Iris pigment epithelial cell (primary cell): ENCODE measurements around the gene PIK3R1.
A peak's percentile ranks its signal among the peaks of the same experiment; 100 is the strongest.

Experiments
- DNase-seq: peaks from one replicate; pipeline ENCODE4 v3.0.0-alpha.2; 2011; ENCODE audit warnings: low read depth

PIK3R1 gene

GRCh38 chr5:68215208-68215897, at the start of gene PIK3R1:
PIK3R1 (plus strand) TSS chr5:68215756; CDS start chr5:68226676, 10,920 bp downstream.
- peak; percentile 93 for DNase-seq

GRCh38 chr5:68167195-68167651, 48.3 kb upstream of the PIK3R1 start:
- DNase-seq: no peak

- no peak for DNase-seq
Observed at GRCh38 chr5:68169903-68170302, 45.7 kb upstream of the PIK3R1 start.

GRCh38 chr5:68170826-68171558, 44.6 kb upstream of the PIK3R1 start:
- peak; percentile 59 for DNase-seq

- DNase-seq: no peak
Observed at GRCh38 chr5:68172314-68172713, 43.2 kb upstream of the PIK3R1 start.

- no peak for DNase-seq
Observed at GRCh38 chr5:68173007-68173406, 42.5 kb upstream of the PIK3R1 start.

- no peak for DNase-seq
Observed at GRCh38 chr5:68176253-68176652, 39.3 kb upstream of the PIK3R1 start.

GRCh38 chr5:68176802-68177479, 38.6 kb upstream of the PIK3R1 start:
- DNase-seq: no peak

GRCh38 chr5:68177676-68178075, 37.9 kb upstream of the PIK3R1 start:
- DNase-seq: no peak

- peak; percentile 81 for DNase-seq
Observed at GRCh38 chr5:68178579-68178978, 37.0 kb upstream of the PIK3R1 start.

GRCh38 chr5:68180121-68181038, 35.2 kb upstream of the PIK3R1 start:
- no peak for DNase-seq

GRCh38 chr5:68181039-68181599, 34.4 kb upstream of the PIK3R1 start:
- DNase-seq: no peak

GRCh38 chr5:68182094-68182493, 33.5 kb upstream of the PIK3R1 start:
- DNase-seq: no peak

- DNase-seq: no peak
Observed at GRCh38 chr5:68182534-68182933, 33.0 kb upstream of the PIK3R1 start.

GRCh38 chr5:68187268-68188055, 28.1 kb upstream of the PIK3R1 start:
- DNase-seq: peak; percentile 55

- DNase-seq: no peak
Observed at GRCh38 chr5:68189171-68189570, 26.4 kb upstream of the PIK3R1 start.

GRCh38 chr5:68189613-68190012, 25.9 kb upstream of the PIK3R1 start:
- DNase-seq: no peak

GRCh38 chr5:68190619-68191018, 24.9 kb upstream of the PIK3R1 start:
- no peak for DNase-seq

- no peak for DNase-seq
Observed at GRCh38 chr5:68191083-68191791, 24.3 kb upstream of the PIK3R1 start.

- peak; percentile 39 for DNase-seq
Observed at GRCh38 chr5:68192679-68193060, 22.9 kb upstream of the PIK3R1 start.
